ENCODE results near the gene KRT1.

GRCh38 chr12:52677671-52678070, 2.5 kb downstream of the KRT1 start:
- TF ChIP-seq CTCF (IDR thresholded peaks at IDR 0.05) (no peak), POLR2A (IDR thresholded peaks at IDR 0.05) (no peak), EP300 (IDR thresholded peaks at IDR 0.05) (no peak), POLR2AphosphoS5 (IDR thresholded peaks at IDR 0.05) (no peak)

Data from suprapubic skin (tissue), 4 donors.